ENCODE data around the gene DNPEP. TPM values are rescaled to one million over a fixed set of nuclear protein-coding genes. Genes with fewer than 3 reads are reported as not detected.

DNPEP gene
- total RNA-seq, 1 experiment from 2014 or later = 81.3 TPM

DNA sequence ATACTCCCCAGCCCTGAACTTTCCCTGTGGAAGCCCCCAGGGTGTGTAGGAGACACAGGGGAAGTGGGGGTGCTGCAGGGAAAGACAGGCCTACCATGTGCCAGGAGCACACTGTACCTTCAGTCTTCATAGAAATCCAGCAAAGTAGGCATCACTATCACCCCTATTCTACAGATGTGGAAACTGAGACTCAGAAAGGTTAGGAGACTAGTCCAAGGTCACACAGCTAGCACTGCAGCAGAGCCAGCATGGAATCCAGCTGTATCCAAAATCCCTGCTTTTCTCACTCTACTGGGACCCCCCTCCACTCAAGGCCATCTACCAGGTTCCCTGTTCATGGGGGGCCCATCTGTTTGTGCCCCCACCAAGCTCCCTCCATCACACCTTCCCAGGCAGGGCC lies 6.8 kb downstream of the DNPEP start:
- Mint-ChIP-seq H3K27me3 (ENCODE audit: insufficient read depth, unreplicated experiment) (no peaks in the 10 kb centered on the region), H3K36me3 (ENCODE audit: insufficient read depth, unreplicated experiment) (peaks cover 54% of the 10 kb centered on the region), H3K9me3 (ENCODE audit: unreplicated experiment) (no peaks in the 10 kb centered on the region), H3K4me1 (ENCODE audit: insufficient read depth, unreplicated experiment) (no peaks in the 10 kb centered on the region), H3K4me3 (ENCODE audit: unreplicated experiment) (no peak overlapping the region), H3K27ac (ENCODE audit: low read depth, unreplicated experiment) (no peak overlapping the region)
- BruUV-seq (replicated peaks) = no TSS peak
- TF ChIP-seq, protein P1, sequence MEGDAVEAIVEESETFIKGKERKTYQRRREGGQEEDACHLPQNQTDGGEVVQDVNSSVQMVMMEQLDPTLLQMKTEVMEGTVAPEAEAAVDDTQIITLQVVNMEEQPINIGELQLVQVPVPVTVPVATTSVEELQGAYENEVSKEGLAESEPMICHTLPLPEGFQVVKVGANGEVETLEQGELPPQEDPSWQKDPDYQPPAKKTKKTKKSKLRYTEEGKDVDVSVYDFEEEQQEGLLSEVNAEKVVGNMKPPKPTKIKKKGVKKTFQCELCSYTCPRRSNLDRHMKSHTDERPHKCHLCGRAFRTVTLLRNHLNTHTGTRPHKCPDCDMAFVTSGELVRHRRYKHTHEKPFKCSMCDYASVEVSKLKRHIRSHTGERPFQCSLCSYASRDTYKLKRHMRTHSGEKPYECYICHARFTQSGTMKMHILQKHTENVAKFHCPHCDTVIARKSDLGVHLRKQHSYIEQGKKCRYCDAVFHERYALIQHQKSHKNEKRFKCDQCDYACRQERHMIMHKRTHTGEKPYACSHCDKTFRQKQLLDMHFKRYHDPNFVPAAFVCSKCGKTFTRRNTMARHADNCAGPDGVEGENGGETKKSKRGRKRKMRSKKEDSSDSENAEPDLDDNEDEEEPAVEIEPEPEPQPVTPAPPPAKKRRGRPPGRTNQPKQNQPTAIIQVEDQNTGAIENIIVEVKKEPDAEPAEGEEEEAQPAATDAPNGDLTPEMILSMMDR (IDR thresholded peaks at IDR 0.05; ENCODE audit: unreplicated experiment) = no peak
- DNase-seq (ENCODE audit: unreplicated experiment) = no peak
- POLR2A ChIA-PET = no interaction called here
- intact Hi-C loops (cut with micrococcal nuclease) = no loop called here
- CTCF ChIA-PET = no interaction called here

DNA sequence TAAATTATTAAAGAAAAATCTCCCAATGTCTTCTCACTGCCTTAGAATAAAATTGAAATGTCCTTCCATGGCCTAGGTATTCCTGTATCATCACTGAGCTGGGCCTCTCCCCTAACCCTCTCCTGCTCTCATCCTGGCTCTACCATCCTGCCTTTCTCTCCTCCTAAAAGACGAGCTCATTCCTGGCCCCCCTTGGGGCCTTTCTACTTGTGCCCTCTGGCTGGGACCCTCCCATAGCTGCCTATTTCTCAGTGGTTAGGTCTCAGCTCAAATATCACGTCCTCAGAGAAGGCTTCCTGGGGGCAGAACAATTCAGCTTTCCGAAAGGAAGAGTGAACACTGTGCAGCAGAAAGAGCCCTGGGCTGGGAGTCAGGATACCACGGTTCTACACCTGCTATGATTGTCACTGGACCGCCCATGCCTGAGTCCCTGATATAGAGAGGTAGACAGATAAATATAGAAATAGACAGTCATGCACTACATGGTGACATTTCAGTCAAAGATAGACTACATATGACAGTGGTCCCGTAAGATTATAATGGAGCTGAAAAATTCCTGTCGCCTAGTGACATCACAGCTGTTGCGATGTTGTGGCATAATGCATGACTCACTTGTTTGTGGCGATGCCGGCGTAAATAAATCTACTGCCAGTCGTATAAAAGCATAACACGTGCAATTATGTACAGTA lies 9.4 kb downstream of the DNPEP start:
- H3K27ac Mint-ChIP-seq (ENCODE audit: low read depth, unreplicated experiment) = no peak overlapping the region
- peaks cover 49% of the 10 kb centered on the region for H3K36me3 Mint-ChIP-seq (ENCODE audit: insufficient read depth, unreplicated experiment)
- POLR2A ChIA-PET = interaction anchor here (1.0 to 2.3 kb wide), 2 partner anchors 9 to 202 kb away, joined by 3 to 8 read pairs; partner anchors contain the start of genes CNPPD1 and DNPEP

DNA sequence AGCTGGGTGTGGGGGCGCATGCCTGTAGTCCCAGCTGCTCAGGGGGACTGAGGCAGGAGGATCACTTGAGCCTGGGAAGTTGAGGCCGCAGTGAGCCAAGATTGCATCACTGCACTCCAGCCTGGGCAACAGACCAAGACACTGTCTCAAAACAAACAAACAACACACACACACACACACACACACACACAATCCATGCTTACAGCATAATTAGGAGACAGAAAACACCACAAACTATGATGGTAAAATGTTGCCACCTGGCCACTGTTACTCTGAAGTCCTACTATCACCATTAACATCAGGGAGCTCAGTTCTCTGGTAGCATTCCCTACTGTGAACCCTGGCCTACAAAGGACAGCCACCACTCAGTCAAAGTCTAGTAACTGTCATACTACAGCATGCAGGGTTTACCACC lies 18.3 kb downstream of the DNPEP start:
- H3K4me3 Mint-ChIP-seq (ENCODE audit: unreplicated experiment) = no peak overlapping the region
- H3K4me1 Mint-ChIP-seq (ENCODE audit: insufficient read depth, unreplicated experiment) = peaks cover 20% of the 10 kb centered on the region
- peak; percentile 72 for DNase-seq (ENCODE audit: unreplicated experiment)
- H3K36me3 Mint-ChIP-seq (ENCODE audit: insufficient read depth, unreplicated experiment) = peaks cover 17% of the 10 kb centered on the region
- H3K27me3 Mint-ChIP-seq (ENCODE audit: insufficient read depth, unreplicated experiment) = no peaks in the 10 kb centered on the region
- TF ChIP-seq, protein P1 (IDR thresholded peaks at IDR 0.05; ENCODE audit: unreplicated experiment) = no peak
- no peaks in the 10 kb centered on the region for H3K9me3 Mint-ChIP-seq (ENCODE audit: unreplicated experiment)
- H3K27ac Mint-ChIP-seq (ENCODE audit: low read depth, unreplicated experiment) = no peak overlapping the region
- ChIA-PET POLR2A (interaction anchor here (0.5 to 2.3 kb wide), 8 partner anchors 18 to 880 kb away, joined by 3 to 8 read pairs (median 3); partner anchors contain the start of gene DNPEP), CTCF (interaction anchor here (0.6 to 1.7 kb wide), 8 partner anchors 9 to 470 kb away, joined by 3 to 6 read pairs (median 4); no protein-coding TSS in a partner anchor)
- no TSS peak for BruUV-seq (replicated peaks)
- intact Hi-C loops (cut with micrococcal nuclease) = no loop called here

More for the DNA sequence above, 9.4 kb downstream of the DNPEP start:
- Mint-ChIP-seq H3K9me3 (ENCODE audit: unreplicated experiment) (no peaks in the 10 kb centered on the region), H3K4me3 (ENCODE audit: unreplicated experiment) (no peak overlapping the region), H3K27me3 (ENCODE audit: insufficient read depth, unreplicated experiment) (no peaks in the 10 kb centered on the region), H3K4me1 (ENCODE audit: insufficient read depth, unreplicated experiment) (no peaks in the 10 kb centered on the region)
- TF ChIP-seq, protein P1 (IDR thresholded peaks at IDR 0.05; ENCODE audit: unreplicated experiment) = no peak
- CTCF ChIA-PET = interaction anchor here (0.5 to 2.0 kb wide), 5 partner anchors 10 to 202 kb away, joined by 3 to 6 read pairs (median 4); no protein-coding TSS in a partner anchor
- no TSS peak for BruUV-seq (replicated peaks)
- intact Hi-C loops (cut with micrococcal nuclease) = no loop called here
- DNase-seq (ENCODE audit: unreplicated experiment) = no peak

DNA sequence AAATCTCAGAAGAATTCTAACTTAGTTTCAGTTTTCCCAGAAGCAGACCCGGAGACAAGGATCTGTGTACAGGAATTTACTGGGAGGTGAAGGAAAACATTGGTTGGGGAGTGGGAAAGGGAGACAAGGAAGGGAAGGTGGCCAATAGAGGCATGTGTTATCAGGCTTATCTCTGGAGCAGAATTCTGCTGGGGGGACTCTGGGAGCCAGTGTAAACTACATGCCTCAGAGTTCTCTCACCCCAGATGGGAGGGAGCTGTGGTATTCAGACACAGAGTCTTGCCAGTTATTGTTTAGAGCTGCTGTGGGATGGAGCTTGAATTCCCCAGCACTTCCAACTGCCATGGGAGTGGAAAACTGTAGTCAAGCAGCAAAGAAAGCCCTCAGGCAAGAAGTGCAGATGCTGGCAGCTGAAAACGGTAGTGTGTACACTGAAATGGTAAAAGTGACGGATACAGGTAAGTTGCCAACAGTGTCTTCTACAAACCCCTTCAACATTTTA lies 19.0 kb downstream of the DNPEP start:
- Mint-ChIP-seq H3K36me3 (ENCODE audit: insufficient read depth, unreplicated experiment) (peaks cover 10% of the 10 kb centered on the region), H3K4me3 (ENCODE audit: unreplicated experiment) (no peak overlapping the region), H3K27me3 (ENCODE audit: insufficient read depth, unreplicated experiment) (no peaks in the 10 kb centered on the region), H3K9me3 (ENCODE audit: unreplicated experiment) (no peaks in the 10 kb centered on the region), H3K4me1 (ENCODE audit: insufficient read depth, unreplicated experiment) (peaks cover 20% of the 10 kb centered on the region), H3K27ac (ENCODE audit: low read depth, unreplicated experiment) (no peak overlapping the region)
- POLR2A ChIA-PET = interaction anchor here (0.6 to 2.3 kb wide), 6 partner anchors 17 to 316 kb away, joined by 3 to 8 read pairs (median 4); partner anchors contain the start of gene DNPEP
- TF ChIP-seq, protein P1 (IDR thresholded peaks at IDR 0.05; ENCODE audit: unreplicated experiment) = no peak
- intact Hi-C loops (cut with micrococcal nuclease) = no loop called here
- DNase-seq (ENCODE audit: unreplicated experiment) = peak; percentile 33
- BruUV-seq (replicated peaks) = no TSS peak
- CTCF ChIA-PET = interaction anchor here (0.6 to 1.7 kb wide), 6 partner anchors 10 to 470 kb away, joined by 3 to 6 read pairs (median 3); partner anchors contain the start of gene RESP18

Data from MCF 10A (cell line).